HG03558 (cell line): ENCODE measurements around the gene ICE1.

Source experiments
- ATAC-seq: cut with Tn5 transposase; IDR thresholded peaks from one replicate; pipeline ENCODE4 v1.9.1; 2021; ENCODE audit warnings: moderate number of reproducible peaks; ENCODE audit not compliant: unreplicated experiment; ENCODE audit errors: extremely low read depth

ICE1 gene

GRCh38 chr5:5532306-5533076, 110.0 kb downstream of the ICE1 start:
- no peak for ATAC-seq

GRCh38 chr5:5533927-5534326, 111.5 kb downstream of the ICE1 start:
- ATAC-seq, result no peak

GRCh38 chr5:5534333-5534732, 111.9 kb downstream of the ICE1 start:
- ATAC-seq, result no peak

- no peak for ATAC-seq
Observed at GRCh38 chr5:5536871-5537270, 114.4 kb downstream of the ICE1 start.

- ATAC-seq, result no peak
Observed at GRCh38 chr5:5537426-5537825, 114.9 kb downstream of the ICE1 start.

GRCh38 chr5:5539590-5539989, 117.1 kb downstream of the ICE1 start:
- ATAC-seq, result no peak
